ENCODE measurements around the gene BPIFB6.

BPIFB6 gene

GRCh38 chr20:33012327-33013189 lies 18.9 kb upstream of the BPIFB6 start:
- no peak for DNase-seq (ENCODE audit: low read depth)
- H3K4me3 ChIP-seq (ENCODE audit: control insufficient read depth, low read depth, low read length) = no peak overlapping the region
- no peak for TF ChIP-seq CTCF (IDR thresholded peaks at IDR 0.05; ENCODE audit: control insufficient read depth, insufficient read depth, low read depth, low read length, missing control alignments)

GRCh38 chr20:33013701-33014326 lies 17.6 kb upstream of the BPIFB6 start:
- no peak for TF ChIP-seq CTCF (IDR thresholded peaks at IDR 0.05; ENCODE audit: control insufficient read depth, insufficient read depth, low read depth, low read length, missing control alignments)
- no peak overlapping the region for H3K4me3 ChIP-seq (ENCODE audit: control insufficient read depth, low read depth, low read length)
- DNase-seq (ENCODE audit: low read depth) = no peak

- H3K4me3 ChIP-seq (ENCODE audit: control insufficient read depth, low read depth, low read length) = no peak overlapping the region
- no peak for DNase-seq (ENCODE audit: low read depth)
- TF ChIP-seq CTCF (IDR thresholded peaks at IDR 0.05; ENCODE audit: control insufficient read depth, insufficient read depth, low read depth, low read length, missing control alignments) = no peak
Measured at GRCh38 chr20:33014336-33015113, 16.9 kb upstream of the BPIFB6 start.

- H3K4me3 ChIP-seq (ENCODE audit: control insufficient read depth, low read depth, low read length) = no peak overlapping the region
- TF ChIP-seq CTCF (IDR thresholded peaks at IDR 0.05; ENCODE audit: control insufficient read depth, insufficient read depth, low read depth, low read length, missing control alignments) = no peak
- no peak for DNase-seq (ENCODE audit: low read depth)
Measured at GRCh38 chr20:33015114-33015484, 16.3 kb upstream of the BPIFB6 start.

GRCh38 chr20:33015700-33016580 lies 15.5 kb upstream of the BPIFB6 start:
- no peak for TF ChIP-seq CTCF (IDR thresholded peaks at IDR 0.05; ENCODE audit: control insufficient read depth, insufficient read depth, low read depth, low read length, missing control alignments)
- no peak overlapping the region for H3K4me3 ChIP-seq (ENCODE audit: control insufficient read depth, low read depth, low read length)

More at GRCh38 chr20:33015700-33016580, 15.5 kb upstream of the BPIFB6 start:
- DNase-seq (ENCODE audit: low read depth) = no peak

Measured in AG09309 (cell line).